Measurements from ENCODE around the gene PMM1. TPM values are rescaled to one million over a fixed set of nuclear protein-coding genes. Genes with fewer than 3 reads are reported as not detected.

PMM1 gene
- total RNA-seq, 1 experiment from 2014 or later = 26.8 TPM

DNA sequence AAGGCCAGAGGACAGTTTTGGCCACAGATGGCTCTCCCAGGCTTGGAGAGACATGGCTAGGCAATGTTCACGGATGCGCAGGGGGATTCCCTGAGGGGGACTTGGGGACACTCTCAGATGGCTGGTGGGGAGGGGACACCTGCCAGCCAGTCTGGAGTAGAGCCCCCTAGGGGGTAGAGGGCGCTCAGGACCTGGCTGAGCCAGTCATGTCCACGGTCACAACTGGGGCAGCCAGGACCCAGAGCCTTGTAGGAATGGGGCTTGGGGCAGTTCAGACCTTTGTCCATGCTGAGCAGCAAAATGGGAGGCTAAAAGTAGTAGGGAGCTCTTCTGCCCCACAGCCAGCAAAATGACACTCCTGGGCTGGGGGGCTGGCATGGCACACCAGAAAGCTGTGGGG lies 27.2 kb downstream of the PMM1 start:
- H3K27ac ChIP-seq (ENCODE audit: low read depth, low read length, poor library complexity, severe bottlenecking) = peak overlapping the region; percentile 15
- POLR2A ChIA-PET (ENCODE audit: low non-redundant PET) = no interaction called here
- BruUV-seq (replicated peaks) = no TSS peak
- H3K4me1 ChIP-seq (ENCODE audit: insufficient read depth, low read length, poor library complexity, severe bottlenecking) = peaks cover 24% of the 10 kb centered on the region
- H3K9me3 ChIP-seq (ENCODE audit: low read depth, low read length, poor library complexity, severe bottlenecking) = no peaks in the 10 kb centered on the region
- H3K4me3 ChIP-seq (ENCODE audit: low read depth, low read length, poor library complexity, severe bottlenecking) = no peak overlapping the region
- TF ChIP-seq, protein P1, sequence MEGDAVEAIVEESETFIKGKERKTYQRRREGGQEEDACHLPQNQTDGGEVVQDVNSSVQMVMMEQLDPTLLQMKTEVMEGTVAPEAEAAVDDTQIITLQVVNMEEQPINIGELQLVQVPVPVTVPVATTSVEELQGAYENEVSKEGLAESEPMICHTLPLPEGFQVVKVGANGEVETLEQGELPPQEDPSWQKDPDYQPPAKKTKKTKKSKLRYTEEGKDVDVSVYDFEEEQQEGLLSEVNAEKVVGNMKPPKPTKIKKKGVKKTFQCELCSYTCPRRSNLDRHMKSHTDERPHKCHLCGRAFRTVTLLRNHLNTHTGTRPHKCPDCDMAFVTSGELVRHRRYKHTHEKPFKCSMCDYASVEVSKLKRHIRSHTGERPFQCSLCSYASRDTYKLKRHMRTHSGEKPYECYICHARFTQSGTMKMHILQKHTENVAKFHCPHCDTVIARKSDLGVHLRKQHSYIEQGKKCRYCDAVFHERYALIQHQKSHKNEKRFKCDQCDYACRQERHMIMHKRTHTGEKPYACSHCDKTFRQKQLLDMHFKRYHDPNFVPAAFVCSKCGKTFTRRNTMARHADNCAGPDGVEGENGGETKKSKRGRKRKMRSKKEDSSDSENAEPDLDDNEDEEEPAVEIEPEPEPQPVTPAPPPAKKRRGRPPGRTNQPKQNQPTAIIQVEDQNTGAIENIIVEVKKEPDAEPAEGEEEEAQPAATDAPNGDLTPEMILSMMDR (conservative IDR thresholded peaks at IDR 0.05; ENCODE audit: low read depth, low read length) = no peak
- TF ChIP-seq EZH2 (IDR thresholded peaks at IDR 0.05; ENCODE audit: borderline replicate concordance, low read depth, low read length, poor library complexity, severe bottlenecking) = no peak
- H3K36me3 ChIP-seq (ENCODE audit: insufficient read depth, low read length, poor library complexity, severe bottlenecking) = no peaks in the 10 kb centered on the region
- no peaks in the 10 kb centered on the region for H3K27me3 ChIP-seq (replicated peaks; ENCODE audit: insufficient read depth, low read depth, low read length, poor library complexity)
- CTCF ChIA-PET = no interaction called here
- DNase-seq (ENCODE audit: low spot score) = no peak
- intact Hi-C loops (cut with micrococcal nuclease; ENCODE audit: unreplicated experiment) = no loop called here

DNA sequence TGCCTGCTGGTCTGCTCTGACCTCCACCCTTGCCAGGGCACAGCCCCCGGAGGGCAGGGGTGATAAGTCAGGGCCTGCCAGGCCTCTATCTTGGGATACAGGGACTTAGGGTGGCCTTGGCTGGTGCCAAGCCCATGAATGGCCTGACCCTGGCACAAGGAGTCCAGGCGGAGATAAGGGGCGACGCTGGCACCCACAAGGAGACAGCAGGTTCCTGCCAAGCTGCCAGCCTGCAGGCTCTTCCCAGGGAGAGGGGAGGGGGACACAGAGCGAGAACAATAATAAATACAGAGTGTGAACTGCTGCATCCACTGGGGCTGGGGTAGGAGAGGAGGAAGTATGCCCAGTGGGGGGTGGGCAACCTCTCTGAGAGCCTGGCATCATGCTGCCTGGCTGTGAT lies 27.9 kb downstream of the PMM1 start:
- Histone ChIP-seq H3K9me3 (ENCODE audit: low read depth, low read length, poor library complexity, severe bottlenecking) (no peaks in the 10 kb centered on the region), H3K4me1 (ENCODE audit: insufficient read depth, low read length, poor library complexity, severe bottlenecking) (peaks cover 29% of the 10 kb centered on the region), H3K27ac (ENCODE audit: low read depth, low read length, poor library complexity, severe bottlenecking) (no peak overlapping the region), H3K27me3 (replicated peaks; ENCODE audit: insufficient read depth, low read depth, low read length, poor library complexity) (no peaks in the 10 kb centered on the region), H3K36me3 (ENCODE audit: insufficient read depth, low read length, poor library complexity, severe bottlenecking) (no peaks in the 10 kb centered on the region), H3K4me3 (ENCODE audit: low read depth, low read length, poor library complexity, severe bottlenecking) (no peak overlapping the region)
- intact Hi-C loops (cut with micrococcal nuclease; ENCODE audit: unreplicated experiment) = no loop called here
- ChIA-PET CTCF (interaction anchor here (0.6 kb wide), 1 partner anchor 1758 kb away, joined by 4 read pairs; no protein-coding TSS in a partner anchor), POLR2A (ENCODE audit: low non-redundant PET) (no interaction called here)
- no TSS peak for BruUV-seq (replicated peaks)
- DNase-seq (ENCODE audit: low spot score) = peak; percentile 45
- TF ChIP-seq EZH2 (IDR thresholded peaks at IDR 0.05; ENCODE audit: borderline replicate concordance, low read depth, low read length, poor library complexity, severe bottlenecking) = no peak
- TF ChIP-seq, protein P1 (conservative IDR thresholded peaks at IDR 0.05; ENCODE audit: low read depth, low read length) = no peak

DNA sequence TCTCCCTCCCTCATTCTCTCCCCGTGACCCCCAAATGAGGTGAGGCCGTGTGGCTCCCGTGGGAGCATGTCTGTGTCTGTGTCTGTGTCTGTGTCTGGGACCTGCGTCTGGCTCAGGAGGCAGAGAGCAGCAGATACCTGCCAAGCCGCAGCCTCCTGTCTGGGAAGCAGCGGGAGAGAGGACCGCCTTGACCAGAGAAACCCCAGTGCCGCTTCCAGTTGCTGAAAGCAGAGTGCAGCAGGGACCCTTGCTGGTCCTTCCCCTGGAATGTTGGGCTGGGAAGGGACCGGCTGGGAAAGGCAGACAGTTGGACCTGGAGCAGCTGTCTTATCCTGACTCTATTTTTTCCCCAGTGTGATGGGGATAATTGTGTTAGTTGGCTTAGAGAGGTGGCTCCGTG lies 28.3 kb downstream of the PMM1 start:
- no peaks in the 10 kb centered on the region for H3K9me3 ChIP-seq (ENCODE audit: low read depth, low read length, poor library complexity, severe bottlenecking)
- H3K36me3 ChIP-seq (ENCODE audit: insufficient read depth, low read length, poor library complexity, severe bottlenecking) = no peaks in the 10 kb centered on the region
- BruUV-seq (replicated peaks) = no TSS peak
- TF ChIP-seq, protein P1 (conservative IDR thresholded peaks at IDR 0.05; ENCODE audit: low read depth, low read length) = no peak
- TF ChIP-seq EZH2 (IDR thresholded peaks at IDR 0.05; ENCODE audit: borderline replicate concordance, low read depth, low read length, poor library complexity, severe bottlenecking) = no peak
- intact Hi-C loops (cut with micrococcal nuclease; ENCODE audit: unreplicated experiment) = no loop called here
- no peak for DNase-seq (ENCODE audit: low spot score)
- peak overlapping the region; percentile 35 for H3K27ac ChIP-seq (ENCODE audit: low read depth, low read length, poor library complexity, severe bottlenecking)
- ChIA-PET CTCF (interaction anchor here (1.0 kb wide), 1 partner anchor 28 kb away, joined by 4 read pairs; the partner anchor contains the start of gene PMM1), POLR2A (ENCODE audit: low non-redundant PET) (no interaction called here)
- H3K4me3 ChIP-seq (ENCODE audit: low read depth, low read length, poor library complexity, severe bottlenecking) = no peak overlapping the region
- H3K4me1 ChIP-seq (ENCODE audit: insufficient read depth, low read length, poor library complexity, severe bottlenecking) = peaks cover 29% of the 10 kb centered on the region
- no peaks in the 10 kb centered on the region for H3K27me3 ChIP-seq (replicated peaks; ENCODE audit: insufficient read depth, low read depth, low read length, poor library complexity)
